Glomerular visceral epithelial cell (primary cell): ENCODE data around the gene UGT2B11.
"Not testable (repeated sequence)": the region's sequence is repeated elsewhere in the genome, so short reads cannot be mapped to it uniquely, and the experiment has no call there.

Source experiments
- DNase-seq: peaks from one replicate; pipeline ENCODE4 v3.0.0-alpha.2; 2016; ENCODE audit errors: extremely low spot score

The UGT2B11 gene

DNA sequence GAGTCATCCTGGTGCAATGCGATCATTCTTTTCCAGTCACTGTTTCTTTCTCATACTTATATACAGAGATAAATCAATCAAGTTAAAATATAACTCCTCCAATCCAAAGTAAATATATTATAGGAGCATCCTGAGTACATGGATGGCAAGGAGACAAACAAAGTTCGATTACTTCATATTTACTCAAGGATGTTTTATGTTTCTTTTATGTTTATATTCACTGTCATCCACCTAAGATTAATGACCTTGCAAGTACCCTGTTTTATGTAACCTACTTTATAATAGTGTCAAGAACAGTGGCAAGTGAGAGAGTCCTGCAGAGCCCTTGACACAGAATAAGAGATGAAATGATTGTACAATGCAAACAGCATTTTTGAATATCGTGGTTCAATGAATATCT is at the start of gene UGT2B11:
Gene UGT2B11, minus strand, starts transcription at position 33 of the 400 bp plus-strand sequence. Its CDS starts 26 bp downstream, at position 7.
- DNase-seq = no peak

DNA sequence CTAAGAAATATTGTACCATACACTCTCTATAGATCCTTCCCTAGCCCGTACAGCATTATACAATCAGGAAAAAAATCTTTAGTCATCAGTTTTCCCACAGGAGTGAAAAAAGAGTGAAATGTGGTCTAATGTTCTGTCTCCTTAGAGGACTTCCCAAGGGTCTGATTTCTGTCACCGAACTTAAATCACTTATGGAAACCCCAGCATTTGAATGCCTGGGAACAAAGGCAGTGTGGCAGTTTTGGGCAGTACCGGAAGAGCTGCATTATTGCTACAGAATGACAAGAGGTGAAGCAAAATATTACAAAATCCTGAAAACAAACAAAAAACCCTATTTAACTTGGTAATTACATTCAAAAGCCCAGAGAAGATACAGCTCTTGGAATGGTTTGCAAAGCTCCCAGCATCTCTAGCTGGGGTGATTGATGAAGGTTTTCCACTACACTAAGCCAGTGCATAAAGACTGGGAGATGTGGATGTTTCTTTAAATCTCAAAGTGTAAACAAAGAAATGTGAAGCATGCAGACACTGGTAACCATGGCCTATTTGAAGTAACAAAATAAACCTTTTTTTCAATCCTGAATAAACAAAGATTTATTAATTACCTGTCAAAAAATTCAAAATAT is 38.7 kb upstream of the UGT2B11 start:
- DNase-seq = not testable (repeated sequence)

DNA sequence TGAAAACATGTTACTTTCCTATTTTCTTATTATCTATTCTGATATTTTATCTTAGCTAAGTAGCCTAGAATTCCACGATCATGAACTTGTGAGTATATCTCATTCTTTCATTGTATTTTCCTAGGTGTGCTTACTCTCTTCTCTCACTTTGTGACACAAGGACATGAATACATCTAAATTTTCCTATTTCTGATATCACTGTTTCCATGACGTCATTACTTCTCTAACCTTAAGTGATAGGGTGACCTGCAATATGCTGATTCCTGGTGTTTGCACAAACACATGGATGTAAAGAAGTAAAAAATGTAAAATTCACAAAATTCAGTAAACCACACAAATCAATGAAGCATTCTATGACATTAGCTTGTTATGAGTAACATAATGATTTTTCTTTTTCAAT is 36.3 kb upstream of the UGT2B11 start:
- not testable (repeated sequence) for DNase-seq

DNA sequence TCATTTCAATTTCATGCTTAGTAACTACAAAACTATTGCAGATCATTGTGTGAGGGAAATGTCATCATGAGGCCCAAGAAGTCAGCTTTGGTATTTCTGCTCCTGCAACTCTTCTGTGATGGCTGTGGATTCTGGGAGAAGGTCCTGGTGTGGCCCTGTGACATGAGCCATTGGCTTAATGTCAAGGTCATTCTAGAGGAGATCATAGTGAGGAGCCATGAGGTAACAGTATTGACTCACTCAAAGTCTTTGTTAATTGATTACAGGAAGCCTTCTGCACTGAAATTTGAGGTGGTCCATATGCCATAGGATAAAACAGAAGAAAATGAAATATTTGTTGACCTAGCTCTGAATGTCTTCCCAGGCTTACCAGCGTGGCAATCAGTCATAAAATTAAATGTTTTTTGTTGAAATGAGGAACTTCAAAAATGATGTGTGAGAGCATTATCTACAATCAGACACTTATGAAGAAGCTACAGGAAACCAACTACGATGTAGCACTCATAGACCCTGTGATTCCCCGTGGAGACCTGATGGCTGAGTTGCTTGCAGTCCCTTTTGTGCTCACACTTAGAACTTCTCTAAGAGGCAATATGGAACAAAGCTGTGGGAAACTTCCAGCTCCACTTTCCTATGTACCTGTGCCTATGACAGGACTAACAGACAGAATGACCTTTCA is 28.2 kb upstream of the UGT2B11 start:
- not testable (repeated sequence) for DNase-seq

DNA sequence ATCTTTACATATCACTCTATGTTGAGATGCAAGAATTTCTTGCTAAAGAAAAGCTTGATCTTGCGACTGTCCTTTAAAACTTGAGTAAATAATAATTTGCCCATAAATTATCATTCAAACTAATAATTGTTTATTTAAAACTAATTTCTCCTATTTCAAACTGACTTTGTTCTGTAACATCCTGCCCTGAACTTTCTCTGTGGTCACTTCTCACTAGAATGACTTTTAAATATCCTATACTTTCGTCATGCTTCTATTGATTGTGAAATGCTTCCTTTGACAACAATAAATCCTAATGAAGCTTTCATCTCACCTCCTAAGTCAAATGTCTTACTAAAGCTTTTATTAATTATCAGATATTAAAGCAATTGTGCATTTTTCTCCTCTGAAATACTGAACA is 27.2 kb upstream of the UGT2B11 start:
- not testable (repeated sequence) for DNase-seq

DNA sequence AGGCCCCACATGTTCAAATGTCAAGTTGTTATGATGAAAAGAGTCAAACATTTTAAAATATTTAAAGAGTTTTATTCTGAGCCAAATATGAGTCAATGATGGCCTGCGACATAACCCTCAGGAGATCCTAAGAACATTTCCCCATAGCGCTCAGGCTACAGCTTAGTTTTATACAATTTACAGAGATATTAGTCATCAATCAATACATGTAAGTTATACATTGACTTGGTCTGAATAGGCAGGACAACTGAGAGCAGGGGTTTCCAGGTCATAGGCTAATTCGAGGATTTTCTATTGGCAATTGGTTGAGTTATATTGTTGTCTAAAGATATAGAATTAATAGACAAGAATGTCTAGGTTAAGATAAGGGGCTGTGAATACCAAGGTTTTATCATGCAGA is 26.2 kb upstream of the UGT2B11 start:
- not testable (repeated sequence) for DNase-seq

DNA sequence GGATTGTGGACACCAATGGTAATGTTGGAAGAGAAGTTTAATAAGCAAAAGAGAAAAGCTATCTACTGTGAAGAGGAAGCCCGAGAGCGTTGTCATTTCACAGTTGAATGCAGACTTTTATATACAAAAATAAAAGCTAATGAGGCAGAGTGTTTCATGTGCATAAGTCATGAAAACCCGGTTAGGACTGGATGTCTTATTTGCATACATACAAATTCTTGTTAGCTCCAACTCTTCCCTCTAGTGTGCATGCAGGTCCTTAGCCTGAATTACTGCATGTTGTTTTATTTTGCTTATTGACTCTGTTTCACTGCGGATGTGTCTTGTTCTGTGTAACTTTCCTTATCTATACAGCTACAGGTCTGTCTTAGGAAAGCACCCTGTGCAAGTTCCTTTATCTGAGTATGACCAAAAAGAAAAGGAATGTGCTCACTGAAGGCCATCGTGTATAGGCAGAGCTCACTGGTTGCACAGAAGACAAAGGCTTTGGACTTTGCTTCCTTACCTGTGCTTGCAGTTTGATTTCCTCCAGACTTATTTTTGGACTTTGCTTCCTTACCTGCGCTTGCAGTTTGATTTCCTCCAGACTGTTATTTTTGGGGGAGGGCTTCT is 25.1 kb upstream of the UGT2B11 start:
- DNase-seq = no peak

DNA sequence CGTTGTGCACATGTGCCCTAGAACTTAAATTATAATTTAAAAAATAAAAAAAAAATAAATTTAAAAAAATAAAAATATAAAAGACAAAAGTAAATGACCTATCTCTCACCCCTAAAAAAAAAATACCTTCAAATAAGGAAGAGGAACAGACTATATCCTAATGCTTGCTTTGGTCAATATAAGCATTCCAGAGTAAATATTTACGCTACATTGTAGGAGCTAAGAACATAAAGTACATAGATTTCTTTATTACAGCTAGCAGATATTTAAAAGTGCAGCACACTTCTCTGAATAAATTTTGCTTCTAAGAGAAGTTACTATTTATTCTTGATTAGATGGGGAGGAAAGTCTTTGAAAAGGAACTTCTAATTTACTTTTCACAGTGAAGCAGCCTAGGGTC is 24.5 kb upstream of the UGT2B11 start:
- DNase-seq = no peak

DNA sequence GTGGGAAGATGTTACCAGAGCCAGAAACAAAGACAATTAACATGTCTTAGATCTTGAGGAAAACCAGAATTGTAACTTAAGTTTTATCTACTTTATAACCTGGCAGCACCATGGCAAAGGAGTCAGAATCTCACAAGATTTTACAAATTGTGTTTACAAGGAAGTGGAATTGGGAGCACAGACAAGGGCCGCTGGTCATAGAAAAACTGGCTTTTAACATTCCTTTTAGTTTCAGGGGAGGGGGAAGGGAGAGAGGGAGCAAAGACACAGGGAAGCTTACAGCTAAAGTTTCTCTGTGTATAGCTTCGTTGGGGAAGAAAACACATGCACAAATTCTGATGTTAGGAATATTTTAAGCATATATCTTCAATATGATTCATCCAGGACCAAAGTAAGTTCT is 10.3 kb upstream of the UGT2B11 start:
- DNase-seq = no peak

DNA sequence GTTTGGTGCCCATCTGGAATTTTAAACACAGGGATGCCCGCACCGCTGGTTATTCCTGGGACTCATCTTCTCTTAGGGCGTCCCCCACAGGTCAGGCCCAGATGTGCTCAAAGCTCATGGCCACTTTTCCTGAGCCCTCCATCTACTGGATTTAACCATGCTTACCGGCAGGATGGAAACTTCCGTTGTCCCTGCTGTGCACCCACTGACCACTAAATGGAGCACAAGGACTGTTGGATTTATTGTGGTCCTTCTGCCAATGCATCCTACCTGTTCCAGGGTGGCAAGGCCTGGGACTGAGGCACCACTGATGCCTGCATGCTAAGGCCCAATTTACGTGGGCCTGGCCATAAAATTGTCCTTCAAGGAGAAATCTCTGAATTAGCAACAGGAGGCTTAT is 8.7 kb upstream of the UGT2B11 start:
- not testable (repeated sequence) for DNase-seq

DNA sequence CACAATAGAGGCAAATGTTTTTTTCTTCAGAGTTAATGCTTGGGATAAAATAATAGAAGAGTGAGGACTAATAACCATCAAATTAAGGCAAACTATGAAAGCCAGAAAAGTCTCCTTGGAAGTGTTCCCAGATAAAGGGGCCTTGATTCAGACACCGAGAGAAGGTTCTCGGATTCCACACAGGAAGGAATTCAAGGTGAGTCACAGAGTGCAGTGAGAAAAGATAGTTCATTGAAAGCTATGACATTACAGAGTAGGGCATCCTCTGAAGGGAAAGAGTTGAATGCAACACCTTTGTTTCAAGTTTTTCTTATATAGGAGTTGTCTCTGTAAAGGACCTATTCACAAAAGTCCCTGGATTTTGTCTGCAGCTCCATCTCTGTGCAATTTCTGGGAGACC is 3.9 kb upstream of the UGT2B11 start:
- not testable (repeated sequence) for DNase-seq

DNA sequence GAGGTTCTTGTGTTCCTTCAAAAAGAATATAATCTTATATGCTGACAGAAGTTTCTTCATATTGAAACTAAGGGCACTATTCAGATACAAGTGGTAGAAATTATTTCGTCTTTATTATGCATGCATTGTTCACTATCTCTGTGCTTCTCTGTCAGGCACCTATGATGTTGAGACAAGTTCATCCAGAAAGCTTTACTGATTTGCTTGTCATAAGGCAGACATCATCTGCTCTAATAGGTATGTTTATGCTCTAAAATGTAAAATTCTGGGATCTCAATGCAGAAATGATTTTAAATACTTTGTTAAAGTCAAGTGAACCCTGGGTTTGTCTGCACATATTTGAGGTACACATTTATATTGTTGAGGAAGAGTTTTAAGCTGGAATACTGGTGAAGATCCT is 3.6 kb downstream of the UGT2B11 start:
- no peak for DNase-seq

DNA sequence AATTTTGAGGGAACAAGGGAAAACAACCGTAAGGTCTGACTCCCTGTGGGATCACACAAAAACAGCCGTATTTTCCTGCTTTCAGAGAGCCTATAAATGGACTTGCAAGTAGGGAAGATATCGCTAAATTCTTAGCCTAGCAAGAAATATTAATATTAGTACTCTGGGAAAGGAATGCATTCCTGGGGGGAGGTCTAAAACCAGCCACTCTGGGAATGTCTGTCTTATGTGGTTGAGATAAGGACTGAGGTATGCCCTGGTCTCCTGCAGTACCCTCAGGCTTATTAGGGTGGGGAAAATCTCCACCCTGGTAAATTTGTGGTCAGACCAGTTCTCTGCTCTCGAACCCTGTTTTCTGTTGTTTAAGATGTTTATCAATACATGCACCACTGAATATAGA is 16.0 kb downstream of the UGT2B11 start:
- not testable (repeated sequence) for DNase-seq

DNA sequence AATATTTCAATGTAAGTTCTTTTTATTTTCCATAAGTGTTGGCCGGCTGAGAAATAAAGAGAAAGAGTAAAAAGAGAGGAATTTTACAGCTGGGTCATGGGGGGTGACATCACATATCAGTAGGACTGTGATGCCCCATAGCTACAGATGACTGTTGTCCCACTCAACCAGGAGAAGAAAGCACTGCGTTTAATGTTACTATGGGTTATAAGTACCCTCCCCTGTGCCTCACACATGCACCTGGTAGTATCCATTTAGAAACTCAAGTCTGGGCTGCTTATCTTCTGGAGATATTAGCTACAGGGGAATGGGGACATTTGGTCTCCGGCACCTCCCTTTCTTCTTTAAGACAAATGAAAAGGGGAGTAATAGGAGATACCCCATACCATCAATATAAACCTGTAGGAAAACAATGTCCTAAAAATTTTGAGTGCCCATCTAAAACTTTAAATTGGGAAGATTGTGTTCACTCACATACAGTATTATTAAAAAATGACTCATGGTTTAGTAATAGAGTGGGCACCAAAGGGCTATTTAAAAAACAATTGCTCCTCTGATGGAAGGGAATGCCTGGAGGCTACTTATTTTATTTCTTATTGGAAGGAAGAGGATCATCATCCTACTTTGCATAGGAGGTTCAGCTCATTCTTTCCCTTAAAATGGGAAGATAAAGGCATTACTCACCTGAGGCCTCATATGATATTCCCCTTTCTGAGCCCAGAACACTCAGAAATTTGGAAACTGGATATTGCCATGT is 18.2 kb downstream of the UGT2B11 start:
- no peak for DNase-seq

DNA sequence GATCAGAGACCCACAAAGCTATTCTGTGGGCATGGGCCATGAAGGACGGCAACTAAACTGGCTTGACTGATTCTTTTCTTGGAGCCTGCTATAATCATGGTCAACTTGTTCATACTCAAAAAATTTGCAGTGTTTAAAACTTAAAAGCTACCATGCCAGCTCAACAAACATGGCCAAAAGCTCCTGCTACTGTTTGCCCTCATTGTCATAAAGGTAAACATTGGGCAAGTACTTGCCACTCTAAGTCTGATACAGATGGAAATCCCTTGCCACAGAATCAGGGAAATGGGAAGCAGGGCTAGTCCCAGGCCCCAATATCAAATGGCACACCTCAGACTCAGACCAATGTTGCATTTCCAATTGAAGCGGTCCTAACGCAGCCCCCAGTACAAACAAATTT is 20.4 kb downstream of the UGT2B11 start:
- no peak for DNase-seq

DNA sequence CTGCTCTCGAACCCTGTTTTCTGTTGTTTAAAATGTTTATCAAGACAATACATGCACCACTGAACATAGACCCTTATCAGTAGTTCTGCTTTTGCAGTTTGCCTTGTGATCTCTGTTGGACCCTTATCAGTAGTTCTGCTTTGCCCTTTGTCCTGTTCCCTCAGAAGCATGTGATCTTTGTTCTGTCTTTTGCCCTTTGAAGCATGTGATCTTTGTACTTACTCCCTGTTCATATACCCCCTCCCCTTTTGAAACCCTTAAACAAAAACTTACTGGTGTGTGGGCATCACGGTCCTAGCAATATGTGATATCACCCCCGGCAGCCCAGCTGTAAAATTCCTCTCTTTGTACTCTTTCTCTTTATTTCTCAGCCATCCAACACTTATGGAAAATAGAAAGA is 22.6 kb downstream of the UGT2B11 start:
- DNase-seq = not testable (repeated sequence)

DNA sequence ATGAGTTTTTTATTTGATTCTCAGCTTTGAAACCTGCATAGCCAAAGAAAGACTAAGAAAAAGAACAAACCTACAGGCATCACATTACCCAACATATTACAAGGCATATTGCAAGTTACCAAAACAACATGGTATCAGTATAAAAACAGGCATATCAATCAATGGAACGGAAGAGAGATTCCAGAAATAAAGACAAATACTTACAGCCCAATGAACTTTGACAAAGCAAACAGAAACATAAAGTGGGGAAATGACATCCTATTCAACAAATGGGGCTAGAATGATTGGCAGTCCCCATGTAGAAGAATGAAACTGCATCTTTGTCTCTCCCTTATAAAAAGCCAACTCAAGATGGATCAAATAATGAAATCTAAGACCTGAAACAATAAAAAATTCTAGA is 23.9 kb downstream of the UGT2B11 start:
- DNase-seq = not testable (repeated sequence)

DNA sequence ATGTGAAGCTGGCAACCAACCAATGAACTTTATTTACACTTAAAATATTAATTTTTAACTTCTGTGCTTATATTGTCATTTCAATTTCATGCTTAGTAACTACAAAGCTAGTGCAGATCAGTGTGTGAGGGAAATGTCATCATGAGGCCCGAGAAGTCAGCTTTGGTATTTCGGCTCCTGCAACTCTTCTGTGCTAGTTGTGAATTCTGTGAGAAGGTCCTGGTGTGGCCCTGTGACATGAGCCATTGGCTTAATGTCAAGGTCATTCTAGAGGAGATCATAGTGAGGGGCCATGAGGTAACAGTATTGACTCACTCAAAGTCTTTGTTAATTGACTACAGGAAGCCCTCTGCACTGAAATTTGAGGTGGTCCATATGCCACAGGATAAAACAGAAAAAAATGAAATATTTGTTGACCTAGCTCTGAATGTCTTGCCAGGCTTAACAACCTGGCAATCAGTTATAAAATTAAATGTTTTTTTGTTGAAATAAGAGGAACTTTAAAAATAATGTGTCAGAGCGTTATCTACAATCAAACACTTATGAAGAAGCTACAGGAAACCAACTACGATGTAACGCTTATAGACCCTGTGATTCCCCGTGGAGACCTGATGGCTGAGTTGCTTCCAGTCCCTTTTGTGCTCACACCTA is 32.9 kb downstream of the UGT2B11 start:
- DNase-seq = not testable (repeated sequence)

DNA sequence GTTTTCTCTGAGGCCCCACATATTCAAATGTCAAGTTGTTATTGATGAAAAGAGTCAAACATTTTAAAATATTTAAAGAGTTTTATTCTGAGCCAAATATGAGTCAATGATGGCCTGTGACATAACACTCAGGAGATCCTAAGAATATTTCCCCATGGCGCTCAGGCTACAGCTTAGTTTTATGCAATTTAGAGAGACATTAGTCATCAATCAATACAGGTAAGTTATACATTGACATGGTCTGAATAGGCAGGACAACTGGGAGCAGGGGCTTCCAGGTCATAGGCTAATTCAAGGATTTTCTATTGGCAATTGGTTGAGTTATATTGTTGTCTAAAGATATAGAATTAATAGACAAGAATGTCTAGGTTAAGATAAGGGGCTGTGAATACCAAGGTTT is 34.7 kb downstream of the UGT2B11 start:
- DNase-seq = not testable (repeated sequence)

DNA sequence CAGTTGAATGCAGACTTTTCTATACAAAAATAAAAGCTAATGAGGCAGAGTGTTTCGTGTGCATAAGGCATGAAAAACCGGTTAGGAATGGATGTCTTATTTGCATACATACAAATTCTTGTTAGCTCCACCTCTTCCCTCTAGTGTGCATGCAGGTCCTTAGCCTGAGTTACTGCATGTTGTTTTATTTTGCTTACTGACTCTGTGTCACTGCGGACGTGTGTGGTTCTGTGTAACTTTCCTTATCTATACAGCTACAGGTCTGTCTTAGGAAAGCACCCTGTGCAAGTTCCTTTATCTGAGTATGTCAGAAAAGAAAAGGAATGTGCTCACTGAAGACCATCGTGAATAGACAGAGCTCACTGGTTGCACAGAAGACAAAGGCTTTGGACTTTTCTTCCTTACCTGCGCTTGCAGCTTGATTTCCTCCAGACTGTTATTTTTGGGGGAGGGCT is 35.8 kb downstream of the UGT2B11 start:
- not testable (repeated sequence) for DNase-seq

DNA sequence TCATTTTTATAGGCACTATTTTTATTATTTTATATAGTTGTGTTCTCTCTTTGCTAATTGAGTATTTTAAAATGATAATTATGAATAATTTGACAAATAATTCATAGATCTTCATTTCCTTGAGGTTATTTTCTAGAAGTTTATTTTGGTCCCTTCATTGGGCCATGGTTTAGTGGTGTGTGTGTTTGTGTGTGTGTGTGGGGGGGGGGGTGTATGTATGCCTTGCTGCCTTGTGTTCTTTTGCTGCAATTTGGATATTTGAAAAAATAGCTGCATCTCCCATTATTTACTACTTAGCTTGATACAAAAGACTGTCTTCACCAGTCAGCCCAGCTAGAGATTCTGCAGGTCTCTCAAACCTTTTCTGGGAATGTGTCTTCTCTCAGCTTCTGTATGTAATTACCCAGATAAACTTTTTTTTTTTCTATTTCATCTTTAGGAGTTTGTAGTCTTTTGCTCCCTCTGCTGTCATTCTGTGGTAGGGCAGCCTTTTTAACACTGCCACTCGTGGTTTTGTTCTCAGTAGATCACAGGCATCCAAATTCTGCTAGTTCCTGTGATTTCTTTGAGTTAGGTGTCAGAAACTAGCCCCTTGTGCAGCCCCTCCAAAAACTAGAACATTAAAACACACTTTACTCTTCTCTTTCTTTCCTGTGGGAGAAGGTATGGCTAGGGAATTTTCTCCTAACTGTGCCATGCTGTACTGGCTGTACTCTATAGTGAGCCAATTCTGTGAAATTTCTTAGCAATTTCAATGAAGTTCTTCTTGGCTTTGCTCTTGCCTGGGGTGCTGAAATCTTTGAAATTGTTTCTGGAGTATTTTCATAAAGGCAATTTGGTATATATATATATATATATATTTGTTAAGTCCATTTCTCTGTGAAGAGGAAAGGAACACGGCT is 44.1 kb downstream of the UGT2B11 start:
- DNase-seq = peak; percentile 73
